Measurements from ENCODE around the gene COL28A1.

DNA sequence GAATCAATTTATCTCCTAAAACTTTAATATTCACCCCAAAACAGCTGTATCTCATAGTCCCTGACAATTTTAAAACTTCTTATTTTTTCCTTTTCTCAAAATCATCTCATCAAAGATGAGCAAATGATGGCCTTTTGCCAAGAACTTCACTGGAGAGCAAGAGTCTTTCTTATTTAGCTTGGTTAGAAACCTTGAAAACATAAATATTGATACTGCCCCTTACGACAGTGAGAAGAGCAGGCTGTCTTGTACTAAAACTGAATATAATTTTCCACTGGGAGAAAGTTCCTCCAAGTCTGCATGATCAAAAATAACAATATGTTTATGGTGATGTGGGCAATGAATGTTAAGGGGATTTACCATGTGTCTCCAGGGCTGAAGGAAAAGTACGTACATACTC, 109.0 kb downstream of the COL28A1 start:
- TF ChIP-seq, protein P1, sequence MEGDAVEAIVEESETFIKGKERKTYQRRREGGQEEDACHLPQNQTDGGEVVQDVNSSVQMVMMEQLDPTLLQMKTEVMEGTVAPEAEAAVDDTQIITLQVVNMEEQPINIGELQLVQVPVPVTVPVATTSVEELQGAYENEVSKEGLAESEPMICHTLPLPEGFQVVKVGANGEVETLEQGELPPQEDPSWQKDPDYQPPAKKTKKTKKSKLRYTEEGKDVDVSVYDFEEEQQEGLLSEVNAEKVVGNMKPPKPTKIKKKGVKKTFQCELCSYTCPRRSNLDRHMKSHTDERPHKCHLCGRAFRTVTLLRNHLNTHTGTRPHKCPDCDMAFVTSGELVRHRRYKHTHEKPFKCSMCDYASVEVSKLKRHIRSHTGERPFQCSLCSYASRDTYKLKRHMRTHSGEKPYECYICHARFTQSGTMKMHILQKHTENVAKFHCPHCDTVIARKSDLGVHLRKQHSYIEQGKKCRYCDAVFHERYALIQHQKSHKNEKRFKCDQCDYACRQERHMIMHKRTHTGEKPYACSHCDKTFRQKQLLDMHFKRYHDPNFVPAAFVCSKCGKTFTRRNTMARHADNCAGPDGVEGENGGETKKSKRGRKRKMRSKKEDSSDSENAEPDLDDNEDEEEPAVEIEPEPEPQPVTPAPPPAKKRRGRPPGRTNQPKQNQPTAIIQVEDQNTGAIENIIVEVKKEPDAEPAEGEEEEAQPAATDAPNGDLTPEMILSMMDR (IDR thresholded peaks at IDR 0.05; ENCODE audit: low read depth, low read length, missing input control) = no peak
- TF ChIP-seq, protein P2, sequence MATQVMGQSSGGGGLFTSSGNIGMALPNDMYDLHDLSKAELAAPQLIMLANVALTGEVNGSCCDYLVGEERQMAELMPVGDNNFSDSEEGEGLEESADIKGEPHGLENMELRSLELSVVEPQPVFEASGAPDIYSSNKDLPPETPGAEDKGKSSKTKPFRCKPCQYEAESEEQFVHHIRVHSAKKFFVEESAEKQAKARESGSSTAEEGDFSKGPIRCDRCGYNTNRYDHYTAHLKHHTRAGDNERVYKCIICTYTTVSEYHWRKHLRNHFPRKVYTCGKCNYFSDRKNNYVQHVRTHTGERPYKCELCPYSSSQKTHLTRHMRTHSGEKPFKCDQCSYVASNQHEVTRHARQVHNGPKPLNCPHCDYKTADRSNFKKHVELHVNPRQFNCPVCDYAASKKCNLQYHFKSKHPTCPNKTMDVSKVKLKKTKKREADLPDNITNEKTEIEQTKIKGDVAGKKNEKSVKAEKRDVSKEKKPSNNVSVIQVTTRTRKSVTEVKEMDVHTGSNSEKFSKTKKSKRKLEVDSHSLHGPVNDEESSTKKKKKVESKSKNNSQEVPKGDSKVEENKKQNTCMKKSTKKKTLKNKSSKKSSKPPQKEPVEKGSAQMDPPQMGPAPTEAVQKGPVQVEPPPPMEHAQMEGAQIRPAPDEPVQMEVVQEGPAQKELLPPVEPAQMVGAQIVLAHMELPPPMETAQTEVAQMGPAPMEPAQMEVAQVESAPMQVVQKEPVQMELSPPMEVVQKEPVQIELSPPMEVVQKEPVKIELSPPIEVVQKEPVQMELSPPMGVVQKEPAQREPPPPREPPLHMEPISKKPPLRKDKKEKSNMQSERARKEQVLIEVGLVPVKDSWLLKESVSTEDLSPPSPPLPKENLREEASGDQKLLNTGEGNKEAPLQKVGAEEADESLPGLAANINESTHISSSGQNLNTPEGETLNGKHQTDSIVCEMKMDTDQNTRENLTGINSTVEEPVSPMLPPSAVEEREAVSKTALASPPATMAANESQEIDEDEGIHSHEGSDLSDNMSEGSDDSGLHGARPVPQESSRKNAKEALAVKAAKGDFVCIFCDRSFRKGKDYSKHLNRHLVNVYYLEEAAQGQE (IDR thresholded peaks at IDR 0.05) = no peak
- TF ChIP-seq, protein P3, sequence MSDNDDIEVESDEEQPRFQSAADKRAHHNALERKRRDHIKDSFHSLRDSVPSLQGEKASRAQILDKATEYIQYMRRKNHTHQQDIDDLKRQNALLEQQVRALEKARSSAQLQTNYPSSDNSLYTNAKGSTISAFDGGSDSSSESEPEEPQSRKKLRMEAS (IDR thresholded peaks at IDR 0.05) = no peak
- TF ChIP-seq, protein P4, sequence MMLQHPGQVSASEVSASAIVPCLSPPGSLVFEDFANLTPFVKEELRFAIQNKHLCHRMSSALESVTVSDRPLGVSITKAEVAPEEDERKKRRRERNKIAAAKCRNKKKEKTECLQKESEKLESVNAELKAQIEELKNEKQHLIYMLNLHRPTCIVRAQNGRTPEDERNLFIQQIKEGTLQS (IDR thresholded peaks at IDR 0.05) = no peak
- no peak for TF ChIP-seq GABPA (IDR thresholded peaks at IDR 0.05 in 1 of 2, conservative IDR thresholded peaks at IDR 0.05 in 1 of 2)

Measured in liver (tissue), 3 donors.